Activated T-helper 1 cell treated with anti-CD3 and anti-CD28 coated beads, Interleukin-2, amount 50 U/mL, for 16 hours (primary cell): ENCODE data around the gene INHBE.
A peak's percentile ranks its signal among the peaks of the same experiment; 100 is the strongest.
"Not testable (repeated sequence)": the region's sequence is repeated elsewhere in the genome, so short reads cannot be mapped to it uniquely, and the experiment has no call there.

Experiments used
- DNase-seq, 2 donors: peaks; one replicate each; pipeline ENCODE4 v3.0.0-alpha.2; 2020; ENCODE audit warnings: low read depth in 1 of 2, low spot score in 1 of 2

Gene INHBE

DNA sequence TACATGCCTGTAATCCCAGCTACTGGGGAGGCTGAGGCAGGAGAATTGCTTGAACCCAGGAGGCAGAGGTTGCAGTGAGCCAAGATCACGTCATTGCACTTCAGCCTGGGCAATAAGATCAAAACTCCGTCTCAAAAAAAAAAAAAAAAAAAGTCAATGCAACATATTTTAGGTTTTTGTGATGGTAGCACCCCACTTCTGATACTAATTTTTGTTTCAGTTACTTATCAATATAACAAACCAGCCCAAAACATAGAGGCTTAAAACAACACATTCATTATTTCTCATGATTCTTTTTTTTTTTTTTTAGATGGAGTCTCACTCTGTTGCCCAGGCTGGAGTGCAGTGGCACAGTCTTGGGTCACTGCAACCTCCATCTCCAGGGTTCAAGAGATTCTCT lies 13.7 kb upstream of the INHBE start:
- not testable (repeated sequence) for DNase-seq

DNA sequence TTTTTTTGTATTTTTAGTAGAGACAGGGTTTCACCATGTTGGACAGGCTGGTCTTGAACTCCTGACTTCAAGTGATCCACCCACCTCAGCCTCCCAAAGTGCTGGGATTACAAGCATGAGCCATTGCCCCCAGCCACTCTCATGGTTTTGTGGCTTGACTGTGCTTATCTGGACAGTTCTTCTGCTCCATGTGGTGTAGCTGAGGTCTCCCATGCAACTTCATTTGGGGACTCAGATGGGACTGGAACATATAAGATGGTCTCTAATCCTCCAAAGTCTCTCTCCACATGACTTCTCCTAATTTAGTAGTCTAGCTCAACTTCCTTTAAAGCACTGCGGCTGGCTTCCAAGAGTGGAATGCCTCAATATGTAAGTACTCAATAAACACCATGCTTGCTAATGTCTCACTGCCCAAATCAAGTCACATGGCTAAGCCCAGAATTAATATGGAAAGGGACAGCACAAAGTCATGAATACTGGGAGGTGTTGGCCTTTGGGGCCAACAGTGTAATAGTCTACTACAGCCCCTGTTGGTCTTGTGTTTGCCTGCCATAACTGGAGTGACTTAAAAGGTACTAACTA lies 13.2 kb upstream of the INHBE start:
- DNase-seq = no peak

DNA sequence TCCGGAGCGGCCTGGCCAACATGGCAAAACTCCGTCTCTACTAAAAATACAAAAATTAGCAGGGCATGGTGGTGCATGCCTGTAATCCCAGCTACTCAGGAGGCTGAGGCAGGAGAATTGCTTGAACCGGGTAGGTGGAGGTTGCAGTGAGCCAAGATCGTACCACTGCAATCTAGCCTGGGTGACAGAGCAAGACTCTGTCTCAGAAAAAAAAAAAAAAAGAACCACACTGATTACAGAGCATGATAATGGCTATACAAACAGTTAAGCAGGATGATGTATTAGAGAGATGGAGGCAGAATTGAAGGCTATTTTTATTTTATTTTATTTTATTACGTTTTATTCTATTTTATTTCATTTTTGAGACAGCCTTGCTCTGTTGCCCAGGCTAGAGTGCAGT lies 10.8 kb upstream of the INHBE start:
- DNase-seq = not testable (repeated sequence)

DNA sequence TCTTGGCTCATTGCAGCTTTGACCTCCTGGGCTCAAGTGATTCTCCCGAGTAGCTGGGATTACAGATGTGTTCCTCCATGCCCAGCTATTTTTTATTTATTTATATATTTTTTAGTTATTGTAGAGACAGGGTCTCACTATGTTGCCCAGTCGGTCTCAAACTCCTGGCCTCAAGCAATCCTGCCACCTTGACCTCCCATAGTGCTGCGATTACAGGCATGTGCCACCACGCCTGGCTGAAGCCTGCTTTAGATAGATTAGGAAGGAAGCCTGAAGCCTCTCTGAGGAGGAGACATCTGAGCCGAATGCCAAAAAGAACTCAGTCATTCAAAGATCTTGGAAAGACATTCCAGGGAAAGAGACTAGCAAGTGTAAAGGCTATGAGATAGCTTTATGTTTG lies 10.4 kb upstream of the INHBE start:
- no peak for DNase-seq

DNA sequence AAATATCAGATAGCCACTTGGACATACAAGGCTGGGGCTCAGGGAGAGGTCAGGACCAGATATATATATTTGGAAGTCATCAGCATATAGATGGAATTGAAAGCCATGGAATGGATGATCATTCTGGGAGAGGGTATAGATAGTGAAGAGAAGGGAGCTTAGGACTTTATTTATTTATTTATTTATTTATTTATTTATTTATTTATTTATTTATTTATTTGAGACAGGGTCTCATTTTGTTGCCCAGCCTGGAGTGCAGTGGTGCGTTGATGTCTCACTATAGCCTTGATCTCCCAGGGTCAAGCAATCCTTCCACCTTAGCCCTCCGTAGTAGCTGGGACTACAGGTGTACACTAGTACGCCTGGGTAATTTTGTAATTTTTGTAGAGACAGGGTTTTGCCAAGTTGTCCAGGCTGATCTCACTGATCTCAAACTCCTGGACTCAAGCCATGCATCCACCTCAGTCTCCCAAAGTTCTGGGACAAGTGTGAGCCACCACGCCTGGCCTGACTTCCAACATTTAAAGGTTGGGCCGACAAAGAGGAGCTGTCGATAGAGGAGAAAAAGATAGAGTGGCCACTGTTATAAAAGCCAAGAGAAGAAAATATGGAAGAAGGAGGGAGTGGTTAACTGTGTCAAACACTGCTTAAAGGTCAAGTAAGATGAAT lies 8.7 kb upstream of the INHBE start:
- no peak for DNase-seq

DNA sequence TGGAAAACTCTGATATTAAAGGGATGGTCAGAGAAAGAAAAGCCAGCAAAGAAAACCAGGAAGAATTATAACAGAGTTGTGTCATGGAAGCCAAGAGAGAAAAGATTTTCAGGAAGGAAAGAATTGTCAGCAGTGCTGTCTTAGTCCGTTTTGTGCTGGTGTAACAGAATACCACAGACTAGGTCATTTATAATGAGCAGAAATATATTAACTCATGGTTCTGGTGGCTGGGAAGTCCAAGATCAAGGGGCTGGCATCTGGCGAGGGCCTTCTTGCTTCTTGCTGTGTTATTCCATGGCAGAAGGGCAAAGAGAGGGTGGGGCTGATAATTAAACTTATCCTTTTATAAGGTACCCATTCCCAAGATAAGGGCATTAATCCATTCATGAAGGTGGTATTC lies 6.4 kb upstream of the INHBE start:
- no peak for DNase-seq

DNA sequence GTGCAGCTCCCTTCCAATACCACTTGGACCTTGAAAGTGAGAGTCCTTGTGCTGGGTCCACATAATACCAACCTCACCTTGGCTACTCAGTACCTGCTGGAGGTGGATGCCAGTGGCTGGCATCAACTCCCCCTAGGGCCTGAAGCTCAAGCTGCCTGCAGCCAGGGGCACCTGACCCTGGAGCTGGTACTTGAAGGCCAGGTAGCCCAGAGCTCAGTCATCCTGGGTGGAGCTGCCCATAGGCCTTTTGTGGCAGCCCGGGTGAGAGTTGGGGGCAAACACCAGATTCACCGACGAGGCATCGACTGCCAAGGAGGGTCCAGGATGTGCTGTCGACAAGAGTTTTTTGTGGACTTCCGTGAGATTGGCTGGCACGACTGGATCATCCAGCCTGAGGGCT lies 5.7 kb upstream of the INHBE start:
- DNase-seq = no peak

DNA sequence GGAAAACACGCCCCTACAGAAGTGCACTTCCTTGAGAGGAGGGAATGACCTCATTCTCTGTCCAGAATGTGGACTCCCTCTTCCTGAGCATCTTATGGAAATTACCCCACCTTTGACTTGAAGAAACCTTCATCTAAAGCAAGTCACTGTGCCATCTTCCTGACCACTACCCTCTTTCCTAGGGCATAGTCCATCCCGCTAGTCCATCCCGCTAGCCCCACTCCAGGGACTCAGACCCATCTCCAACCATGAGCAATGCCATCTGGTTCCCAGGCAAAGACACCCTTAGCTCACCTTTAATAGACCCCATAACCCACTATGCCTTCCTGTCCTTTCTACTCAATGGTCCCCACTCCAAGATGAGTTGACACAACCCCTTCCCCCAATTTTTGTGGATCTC lies 5.0 kb upstream of the INHBE start:
- DNase-seq = no peak

DNA sequence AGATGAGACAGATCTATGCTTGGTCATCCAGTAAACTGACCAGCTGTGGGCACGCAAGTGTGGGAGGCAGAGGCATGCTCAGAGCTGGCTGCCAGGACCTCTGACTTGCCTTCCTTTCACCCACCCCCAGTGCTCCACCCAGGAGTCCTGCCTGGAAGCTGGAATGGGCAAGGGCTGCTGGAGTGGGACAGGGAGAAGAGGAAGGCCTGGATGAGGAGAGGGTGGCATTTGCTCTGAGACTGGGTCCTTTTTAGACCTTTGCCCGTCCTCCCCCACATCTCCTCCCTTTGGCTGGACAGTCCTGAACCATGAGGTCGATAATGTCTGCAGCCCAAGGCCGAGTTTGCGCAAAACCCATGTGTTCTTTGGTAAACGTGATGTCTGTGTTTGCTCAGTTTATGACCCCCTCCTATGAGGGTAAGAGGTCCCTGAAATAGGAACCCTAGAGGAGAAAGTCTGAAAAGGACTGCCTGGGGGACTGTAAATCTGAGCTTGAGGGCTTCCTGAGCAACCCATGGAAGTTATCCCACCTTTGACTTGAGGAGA lies 3.8 kb upstream of the INHBE start:
- no peak for DNase-seq

DNA sequence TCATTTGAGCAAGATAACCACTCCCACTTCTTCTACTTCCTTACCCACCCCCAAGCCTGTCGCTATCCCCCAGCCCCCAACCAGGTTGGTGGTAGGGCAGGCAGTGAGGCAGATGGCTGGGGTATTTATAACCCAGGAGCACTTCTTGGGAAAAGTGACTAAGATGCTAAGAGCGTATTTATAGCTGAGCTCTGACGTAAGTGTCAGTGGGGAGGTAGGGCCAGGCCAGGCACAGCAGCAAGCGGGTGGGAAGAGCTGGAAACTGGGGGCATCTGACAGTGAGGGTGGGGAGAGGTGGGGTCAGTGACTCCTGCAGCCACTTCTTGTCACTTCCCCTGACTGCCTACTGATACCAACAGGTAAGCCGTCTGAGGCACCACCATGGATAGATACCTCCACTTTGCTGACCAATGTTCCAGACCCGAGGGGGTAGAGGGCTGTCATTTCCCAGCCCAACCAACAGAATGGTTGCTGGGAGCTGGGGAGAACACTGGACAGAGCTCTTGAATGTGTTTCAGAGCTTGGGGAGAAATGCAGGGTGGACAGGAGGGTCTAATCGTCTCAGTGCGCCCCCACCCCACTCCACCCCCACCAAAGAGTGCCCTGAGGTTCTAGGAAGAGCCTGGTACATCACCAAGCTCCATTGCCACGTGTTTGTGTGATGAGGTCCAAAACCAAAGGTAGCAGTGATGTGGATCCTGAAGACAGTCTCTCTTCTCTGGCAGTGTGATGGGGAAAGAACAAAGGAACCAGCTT lies 2.7 kb upstream of the INHBE start:
- DNase-seq = no peak

DNA sequence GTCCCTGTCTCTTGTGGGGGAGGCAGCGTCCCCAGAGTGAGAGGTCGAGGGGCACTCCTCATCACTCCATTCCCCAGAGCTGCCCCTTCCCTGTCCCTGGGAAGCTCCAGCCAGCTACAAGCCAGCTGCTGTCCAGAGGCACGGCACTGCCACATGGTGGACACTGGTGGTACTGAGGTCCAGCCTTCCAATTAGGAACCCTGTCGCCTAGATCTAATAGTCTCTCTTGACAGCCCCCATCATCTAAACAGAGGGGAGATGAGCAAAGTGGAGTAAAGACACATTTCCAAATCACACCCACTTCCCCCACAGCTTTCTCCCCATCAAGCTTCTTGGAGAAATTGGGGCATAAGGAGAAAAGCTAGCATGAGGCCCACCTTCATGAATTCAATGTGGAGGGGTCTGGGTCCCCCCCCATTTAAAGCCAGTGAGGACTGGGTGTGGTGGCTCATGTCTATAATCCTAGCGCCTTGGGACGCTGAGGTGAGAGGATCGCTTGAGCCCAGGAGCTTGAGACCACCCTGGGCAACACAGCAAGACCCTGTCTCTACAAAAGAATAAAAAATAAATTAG lies 2.1 kb upstream of the INHBE start:
- DNase-seq = no peak

DNA sequence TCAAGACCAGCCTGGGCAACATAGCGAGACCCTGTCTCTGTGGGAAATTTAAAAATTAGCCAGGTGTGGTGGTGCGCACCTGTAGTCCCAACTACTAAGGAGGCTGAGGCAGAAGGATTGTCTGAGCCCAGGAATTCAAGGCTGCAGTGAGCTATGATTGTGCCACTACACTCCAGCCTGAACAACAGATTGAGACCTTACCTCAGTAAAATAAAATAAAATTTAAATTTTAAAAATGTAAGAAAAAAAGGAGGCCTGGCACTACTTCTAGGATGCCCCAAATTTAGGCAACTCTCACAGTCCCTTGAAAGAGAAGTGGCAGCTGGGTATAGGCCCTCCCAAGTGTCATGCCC lies 918 bp upstream of the INHBE start:
- DNase-seq = no peak

DNA sequence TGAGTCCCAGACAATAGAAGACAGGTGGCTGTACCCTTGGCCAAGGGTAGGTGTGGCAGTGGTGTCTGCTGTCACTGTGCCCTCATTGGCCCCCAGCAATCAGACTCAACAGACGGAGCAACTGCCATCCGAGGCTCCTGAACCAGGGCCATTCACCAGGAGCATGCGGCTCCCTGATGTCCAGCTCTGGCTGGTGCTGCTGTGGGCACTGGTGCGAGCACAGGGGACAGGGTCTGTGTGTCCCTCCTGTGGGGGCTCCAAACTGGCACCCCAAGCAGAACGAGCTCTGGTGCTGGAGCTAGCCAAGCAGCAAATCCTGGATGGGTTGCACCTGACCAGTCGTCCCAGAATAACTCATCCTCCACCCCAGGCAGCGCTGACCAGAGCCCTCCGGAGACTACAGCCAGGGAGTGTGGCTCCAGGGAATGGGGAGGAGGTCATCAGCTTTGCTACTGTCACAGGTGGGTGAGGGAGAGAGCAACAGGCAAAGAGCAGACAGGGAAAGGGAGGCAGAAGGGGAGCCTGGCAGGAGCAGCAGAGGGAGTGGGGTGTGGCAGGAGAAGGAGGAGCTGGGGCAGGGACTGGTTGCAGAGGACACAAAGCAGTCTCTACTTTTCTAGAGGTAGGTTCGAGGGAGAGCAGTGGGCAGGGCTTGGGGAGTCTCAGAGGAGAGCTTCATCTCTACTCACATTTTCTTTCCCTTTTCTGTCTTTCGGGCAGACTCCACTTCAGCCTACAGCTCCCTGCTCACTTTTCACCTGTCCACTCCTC lies 452 bp downstream of the INHBE start:
- no peak for DNase-seq

DNA sequence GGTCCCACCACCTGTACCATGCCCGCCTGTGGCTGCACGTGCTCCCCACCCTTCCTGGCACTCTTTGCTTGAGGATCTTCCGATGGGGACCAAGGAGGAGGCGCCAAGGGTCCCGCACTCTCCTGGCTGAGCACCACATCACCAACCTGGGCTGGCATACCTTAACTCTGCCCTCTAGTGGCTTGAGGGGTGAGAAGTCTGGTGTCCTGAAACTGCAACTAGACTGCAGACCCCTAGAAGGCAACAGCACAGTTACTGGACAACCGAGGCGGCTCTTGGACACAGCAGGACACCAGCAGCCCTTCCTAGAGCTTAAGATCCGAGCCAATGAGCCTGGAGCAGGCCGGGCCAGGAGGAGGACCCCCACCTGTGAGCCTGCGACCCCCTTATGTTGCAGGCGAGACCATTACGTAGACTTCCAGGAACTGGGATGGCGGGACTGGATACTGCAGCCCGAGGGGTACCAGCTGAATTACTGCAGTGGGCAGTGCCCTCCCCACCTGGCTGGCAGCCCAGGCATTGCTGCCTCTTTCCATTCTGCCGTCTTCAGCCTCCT lies 1.1 kb downstream of the INHBE start:
- no peak for DNase-seq

DNA sequence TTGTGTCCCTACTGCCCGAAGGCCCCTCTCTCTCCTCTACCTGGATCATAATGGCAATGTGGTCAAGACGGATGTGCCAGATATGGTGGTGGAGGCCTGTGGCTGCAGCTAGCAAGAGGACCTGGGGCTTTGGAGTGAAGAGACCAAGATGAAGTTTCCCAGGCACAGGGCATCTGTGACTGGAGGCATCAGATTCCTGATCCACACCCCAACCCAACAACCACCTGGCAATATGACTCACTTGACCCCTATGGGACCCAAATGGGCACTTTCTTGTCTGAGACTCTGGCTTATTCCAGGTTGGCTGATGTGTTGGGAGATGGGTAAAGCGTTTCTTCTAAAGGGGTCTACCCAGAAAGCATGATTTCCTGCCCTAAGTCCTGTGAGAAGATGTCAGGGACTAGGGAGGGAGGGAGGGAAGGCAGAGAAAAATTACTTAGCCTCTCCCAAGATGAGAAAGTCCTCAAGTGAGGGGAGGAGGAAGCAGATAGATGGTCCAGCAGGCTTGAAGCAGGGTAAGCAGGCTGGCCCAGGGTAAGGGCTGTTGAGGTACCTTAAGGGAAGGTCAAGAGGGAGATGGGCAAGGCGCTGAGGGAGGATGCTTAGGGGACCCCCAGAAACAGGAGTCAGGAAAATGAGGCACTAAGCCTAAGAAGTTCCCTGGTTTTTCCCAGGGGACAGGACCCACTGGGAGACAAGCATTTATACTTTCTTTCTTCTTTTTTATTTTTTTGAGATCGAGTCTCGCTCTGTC lies 1.8 kb downstream of the INHBE start:
- DNase-seq = no peak

DNA sequence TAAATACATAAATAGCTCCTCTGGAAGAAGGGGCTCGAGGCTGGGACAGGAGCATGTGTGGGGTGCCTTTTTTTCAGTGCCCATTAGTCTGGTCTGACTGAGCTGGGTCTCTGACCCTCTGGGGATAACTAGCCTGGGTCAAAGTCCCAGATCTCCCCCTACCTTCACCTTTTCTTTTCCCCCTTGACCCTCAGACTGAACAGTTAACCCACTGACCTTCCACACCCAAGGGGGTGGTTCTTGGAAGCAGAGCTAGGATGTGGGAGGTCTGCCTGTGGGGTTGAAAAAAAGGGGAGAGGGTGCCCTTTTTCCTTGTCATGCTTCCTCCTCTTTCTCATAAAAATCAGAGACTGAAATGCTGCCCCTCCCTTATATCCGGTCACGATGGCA lies 3.6 kb downstream of the INHBE start:
- DNase-seq = no peak

DNA sequence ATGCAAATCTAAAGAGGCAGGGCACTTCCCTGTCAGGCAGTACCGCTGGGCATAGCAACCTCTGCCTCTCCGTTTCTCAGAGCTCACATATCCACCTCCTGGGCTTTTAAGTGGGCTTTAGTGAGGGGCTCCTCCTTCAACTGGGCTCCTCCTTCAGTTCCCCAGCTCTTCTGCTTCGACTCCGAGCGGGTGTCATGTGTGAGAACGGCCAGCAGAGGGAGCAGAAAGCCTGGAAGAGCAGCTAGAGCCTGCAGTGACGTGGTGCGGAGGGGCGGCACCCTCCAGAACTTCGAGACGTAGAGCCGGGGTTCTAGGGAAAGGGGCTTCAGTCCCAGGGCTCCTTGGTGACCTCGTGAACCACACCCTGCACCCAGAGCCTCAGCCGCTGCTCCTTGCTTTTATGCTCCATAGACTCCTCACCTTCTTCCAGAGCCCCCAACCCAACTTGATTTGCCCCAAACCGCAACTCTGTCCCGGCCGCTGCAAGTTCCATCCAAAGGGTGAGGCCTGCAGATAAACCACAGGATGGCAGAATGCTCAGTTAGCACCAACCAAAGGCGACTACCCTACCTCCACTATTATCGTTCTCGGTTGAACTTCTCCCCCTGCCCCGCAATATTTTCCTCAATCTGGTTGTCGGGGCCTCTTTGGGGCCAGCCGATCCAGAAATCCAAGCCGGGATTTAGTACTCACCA lies 4.1 kb downstream of the INHBE start:
- DNase-seq = peak; percentile 83 to 84

DNA sequence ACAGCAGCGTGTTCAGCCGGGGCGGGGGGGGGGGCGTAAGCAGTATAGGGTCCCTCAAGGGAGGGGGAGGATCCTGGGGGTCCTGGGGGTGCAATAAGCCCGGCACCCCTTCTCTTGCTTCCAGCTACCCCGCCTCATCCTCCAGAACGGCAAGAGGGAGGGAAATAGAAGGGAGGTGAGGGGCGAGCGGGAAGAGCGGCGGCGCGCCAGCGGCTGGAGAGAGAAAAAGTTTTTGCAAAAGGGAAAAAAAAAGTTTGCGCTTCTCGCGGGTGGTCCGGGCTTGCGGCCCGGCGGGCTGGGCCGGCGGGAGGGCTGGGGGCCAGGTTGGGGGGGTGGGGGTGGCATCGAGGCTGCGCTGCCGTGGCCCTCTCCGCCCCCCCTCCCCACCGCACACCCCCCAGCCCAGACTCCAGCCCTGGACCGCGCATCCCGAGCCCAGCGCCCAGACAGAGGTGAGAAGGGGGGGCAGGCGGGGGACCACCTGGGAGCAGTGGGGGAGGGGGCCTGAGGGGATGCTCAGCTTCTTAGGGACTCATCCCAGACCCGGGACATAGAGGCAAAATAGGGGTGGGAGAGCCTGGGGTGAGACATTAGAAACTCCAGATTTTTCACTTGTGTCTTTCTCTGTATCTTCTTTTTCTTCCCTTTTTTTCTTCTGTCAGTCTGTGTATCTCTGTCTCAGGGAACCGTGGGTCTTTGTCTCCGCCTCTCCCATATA lies 4.8 kb downstream of the INHBE start, which contains the start of gene GLI1:
Gene GLI1, plus strand, starts transcription at position 36 of the 718 bp plus-strand sequence. CDS start 3,907 bp downstream, outside the sequence.
- DNase-seq = no peak

DNA sequence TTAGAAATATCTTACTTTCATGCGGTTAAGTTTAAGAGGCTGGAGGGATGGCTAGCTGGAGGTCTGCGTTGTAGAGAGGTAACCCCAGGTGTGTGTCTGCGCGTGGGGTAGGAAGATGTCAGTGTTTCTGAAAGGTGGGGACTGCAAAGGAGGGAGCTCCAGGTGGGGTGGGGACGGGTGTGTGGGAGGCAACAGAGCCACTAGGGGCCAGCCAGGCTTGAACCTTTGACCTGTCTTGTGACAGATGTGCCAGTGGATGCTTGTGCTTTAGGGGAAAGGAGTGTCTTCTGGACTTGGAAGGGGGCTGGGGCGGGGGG lies 5.3 kb downstream of the INHBE start:
- no peak for DNase-seq
